GM19035 (cell line): Measurements from ENCODE around the gene PRDX5.
"Not testable (repeated sequence)": the region's sequence is repeated elsewhere in the genome, so short reads cannot be mapped to it uniquely, and the experiment has no call there.

ENCODE experiments used
- ATAC-seq: cut with Tn5 transposase; IDR thresholded peaks from one replicate; pipeline ENCODE4 v1.9.1; 2021; ENCODE audit not compliant: unreplicated experiment

The PRDX5 gene

GRCh38 chr11:64305075-64305690 lies 12.7 kb upstream of the PRDX5 start, which contains the start of gene ESRRA:
ESRRA (plus strand) TSS chr11:64305524; CDS start chr11:64307180, 1,656 bp downstream.
- peak; percentile 70 for ATAC-seq

GRCh38 chr11:64305691-64306562 lies 12.0 kb upstream of the PRDX5 start:
- peak; percentile 25 for ATAC-seq

GRCh38 chr11:64306563-64306875 lies 11.4 kb upstream of the PRDX5 start:
- no peak for ATAC-seq

GRCh38 chr11:64306876-64307622 lies 10.9 kb upstream of the PRDX5 start:
- no peak for ATAC-seq

- not testable (repeated sequence) for ATAC-seq
These were observed 10.1 kb upstream of the PRDX5 start for GRCh38 chr11:64307795-64308194.

- no peak for ATAC-seq
These were observed 5.0 kb upstream of the PRDX5 start for GRCh38 chr11:64312947-64313346.

DNA sequence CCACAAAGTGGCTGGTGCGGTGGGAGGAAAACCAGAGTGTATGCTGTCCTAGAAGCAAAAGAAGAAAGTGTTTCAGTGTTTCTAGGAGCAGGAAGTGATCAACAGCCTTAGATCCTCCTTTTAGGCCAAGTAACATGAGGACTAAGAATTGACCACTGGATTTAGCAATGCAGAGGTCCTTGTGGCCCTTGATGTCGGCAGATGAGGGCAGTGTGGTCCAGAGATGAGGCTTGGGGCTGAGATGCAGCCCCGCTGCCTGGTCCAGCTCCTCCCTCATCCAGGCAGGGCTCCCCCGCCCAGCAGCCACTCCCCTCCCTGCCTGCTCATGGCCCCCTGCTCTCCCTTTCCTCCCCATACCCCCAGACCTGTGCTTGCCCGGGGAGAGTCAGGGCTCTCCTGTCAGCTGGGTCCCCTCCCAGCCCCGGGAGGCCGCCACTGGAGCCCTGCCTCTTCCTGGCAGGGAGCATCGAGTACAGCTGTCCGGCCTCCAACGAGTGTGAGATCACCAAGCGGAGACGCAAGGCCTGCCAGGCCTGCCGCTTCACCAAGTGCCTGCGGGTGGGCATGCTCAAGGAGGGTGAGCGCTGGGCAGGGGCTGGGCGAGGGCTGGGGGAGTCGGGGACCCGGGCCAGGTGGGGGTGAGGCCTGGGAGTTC lies 4.3 kb upstream of the PRDX5 start:
- no peak for ATAC-seq

DNA sequence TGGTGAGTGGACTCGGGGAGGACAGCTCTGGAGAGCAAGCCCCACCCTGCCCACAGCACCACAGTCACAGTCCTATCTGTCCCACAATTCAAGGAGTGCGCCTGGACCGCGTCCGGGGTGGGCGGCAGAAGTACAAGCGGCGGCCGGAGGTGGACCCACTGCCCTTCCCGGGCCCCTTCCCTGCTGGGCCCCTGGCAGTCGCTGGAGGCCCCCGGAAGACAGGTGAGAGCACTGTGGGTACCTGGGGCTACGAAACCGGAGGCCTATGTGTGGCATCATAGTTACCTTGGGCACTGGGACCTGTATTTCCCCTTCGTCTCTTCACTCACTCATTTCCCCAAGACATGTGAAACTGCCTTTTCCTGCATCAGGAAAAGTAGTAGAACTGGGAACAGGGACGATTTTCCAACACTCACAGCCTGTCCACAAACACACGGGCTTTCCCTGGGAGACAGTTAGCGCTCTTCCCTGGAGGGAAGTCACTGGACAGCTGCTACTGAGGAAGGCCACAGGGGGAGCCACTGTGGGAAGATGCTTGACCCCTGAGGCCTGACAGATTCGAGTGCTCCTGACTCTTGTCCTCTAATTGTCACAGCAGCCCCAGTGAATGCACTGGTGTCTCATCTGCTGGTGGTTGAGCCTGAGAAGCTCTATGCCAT lies 3.6 kb upstream of the PRDX5 start:
- ATAC-seq, result no peak

GRCh38 chr11:64314805-64315561 lies 2.9 kb upstream of the PRDX5 start:
- no peak for ATAC-seq

GRCh38 chr11:64315667-64316526 lies 2.0 kb upstream of the PRDX5 start:
- ATAC-seq, result not testable (repeated sequence)

DNA sequence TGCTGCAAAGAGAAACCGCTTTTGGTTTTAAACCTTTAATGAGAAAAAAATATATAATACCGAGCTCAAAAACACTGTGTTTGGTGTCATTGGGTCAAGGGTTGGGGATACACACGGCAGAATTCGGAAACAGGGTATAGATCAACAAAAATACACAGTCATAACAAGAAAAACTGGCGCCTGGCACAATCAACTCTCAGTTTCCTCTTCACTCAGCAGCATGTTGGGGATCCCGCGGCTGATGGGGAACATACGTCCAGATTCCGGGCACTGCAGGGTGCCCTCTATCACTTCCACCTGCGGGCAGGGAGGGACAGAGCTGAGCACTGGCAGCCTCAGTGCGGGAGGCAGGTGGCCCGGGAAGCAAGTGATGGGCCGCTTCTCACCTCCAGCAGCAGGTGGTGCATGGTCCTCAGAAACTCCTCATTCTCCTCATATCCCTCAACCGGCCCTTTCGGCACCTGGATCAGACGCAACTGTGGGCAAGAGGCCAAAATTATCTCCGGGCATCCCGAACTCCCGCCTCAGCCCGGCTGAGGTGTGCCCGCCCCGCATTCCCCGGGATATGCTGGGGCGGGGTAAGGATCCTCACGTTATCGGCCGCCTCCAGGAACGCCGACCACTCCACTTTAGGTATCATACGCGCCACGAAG lies 1.1 kb upstream of the PRDX5 start:
- peak; percentile 4 for ATAC-seq

DNA sequence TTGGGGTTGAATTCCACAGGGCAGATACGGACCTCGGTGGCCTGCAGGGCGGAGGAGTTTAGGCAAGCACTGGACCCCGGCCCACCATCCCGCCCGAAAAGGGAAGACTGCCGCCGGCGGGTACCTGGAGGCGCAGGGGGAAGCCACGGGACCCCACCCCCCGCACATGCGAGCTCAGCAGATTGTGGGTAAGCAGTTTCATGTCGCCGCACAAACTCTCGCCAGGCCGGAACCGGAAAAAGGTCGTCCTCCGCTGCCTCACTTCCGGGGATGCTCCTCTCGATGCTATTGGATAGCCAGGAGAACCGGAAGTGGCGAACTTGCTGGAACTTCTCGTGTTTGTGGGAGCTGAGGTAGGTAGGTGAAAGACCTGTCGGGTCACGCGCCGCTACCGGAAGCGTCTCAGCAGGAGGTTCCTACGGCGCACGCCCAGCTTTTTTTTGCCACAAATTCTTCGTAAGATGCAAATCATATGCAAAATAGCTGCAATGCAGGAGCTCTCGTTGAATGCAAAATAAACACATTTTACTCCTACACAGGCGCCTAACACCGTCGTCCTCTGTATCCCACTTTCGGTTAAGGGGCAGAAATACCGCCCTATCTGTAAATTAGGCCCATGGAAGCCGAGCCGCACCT lies 478 bp upstream of the PRDX5 start, which contains the start of gene TRMT112:
TSS of gene TRMT112 (minus strand) at position 235 of the 636 bp plus-strand sequence. CDS start at position 202, 33 bp downstream.
- peak; percentile 66 for ATAC-seq

DNA sequence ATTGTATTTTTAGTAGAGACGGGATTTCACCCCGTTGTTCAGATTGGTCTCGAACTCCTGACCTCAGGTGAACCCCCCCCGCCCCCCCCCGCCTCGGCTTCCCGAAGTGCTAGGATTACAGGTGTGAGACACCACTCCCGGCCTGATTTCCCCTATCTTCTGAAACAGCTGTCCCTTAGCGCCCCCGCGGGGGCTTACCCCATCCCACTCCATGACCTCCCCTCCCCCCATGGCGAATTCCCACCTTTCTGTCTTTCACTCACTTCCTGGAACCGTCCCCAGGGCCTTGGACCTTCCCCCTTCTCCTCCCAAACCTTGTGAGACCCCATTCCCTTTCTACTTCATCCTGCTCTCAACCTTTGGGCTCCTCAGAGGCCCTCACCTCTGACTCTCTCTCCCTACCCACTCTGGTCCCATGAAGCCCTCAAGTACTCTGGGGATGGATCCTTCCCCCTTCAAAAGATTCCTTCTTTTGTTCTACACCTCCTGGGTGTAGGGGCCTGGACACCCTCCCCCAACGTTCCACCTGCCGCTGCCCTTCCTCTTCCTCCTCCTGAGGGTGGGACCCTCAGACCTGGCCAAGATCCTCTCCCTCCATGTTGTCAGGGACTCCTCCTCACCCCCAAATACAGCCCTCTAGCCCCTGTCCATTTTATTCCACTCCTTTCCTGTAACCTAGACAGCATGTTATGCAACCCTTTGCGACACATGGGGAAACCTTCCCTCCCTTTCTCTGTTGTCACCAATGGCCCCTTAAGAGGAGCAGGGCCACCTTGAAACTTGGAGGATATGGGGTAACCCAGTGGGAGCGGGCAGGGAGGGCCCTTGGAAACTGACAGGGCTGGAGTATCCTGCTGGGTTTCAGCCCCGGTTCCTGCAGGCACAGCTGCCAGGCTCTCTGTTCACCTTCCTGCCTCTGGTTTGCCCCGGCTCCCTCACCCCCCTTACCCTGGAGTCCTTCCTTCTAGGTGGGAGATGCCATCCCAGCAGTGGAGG lies 1.1 kb downstream of the PRDX5 start:
- no peak for ATAC-seq

GRCh38 chr11:64320556-64320955 lies 2.6 kb downstream of the PRDX5 start:
- no peak for ATAC-seq

DNA sequence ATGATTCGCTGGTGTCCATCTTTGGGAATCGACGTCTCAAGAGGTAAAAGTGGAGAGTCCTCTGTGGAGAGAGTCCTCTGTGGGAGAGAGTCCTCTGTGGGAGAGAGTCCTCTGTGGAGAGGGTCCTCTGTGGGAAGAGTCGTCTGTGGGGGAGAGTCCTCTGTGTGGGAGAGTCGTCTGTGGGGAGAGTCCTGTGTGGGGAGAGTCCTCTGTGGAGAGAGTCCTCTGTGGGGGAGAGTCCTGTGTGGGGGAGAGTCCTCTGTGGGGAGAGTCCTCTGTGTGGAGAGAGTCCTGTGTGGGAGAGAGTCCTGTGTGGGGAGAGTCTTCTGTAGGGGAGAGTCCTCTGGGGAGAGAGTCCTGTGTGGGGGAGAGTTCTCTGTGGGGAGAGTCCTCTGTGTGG lies 3.1 kb downstream of the PRDX5 start:
- ATAC-seq, result no peak

GRCh38 chr11:64321533-64321932 lies 3.6 kb downstream of the PRDX5 start:
- ATAC-seq, result no peak

DNA sequence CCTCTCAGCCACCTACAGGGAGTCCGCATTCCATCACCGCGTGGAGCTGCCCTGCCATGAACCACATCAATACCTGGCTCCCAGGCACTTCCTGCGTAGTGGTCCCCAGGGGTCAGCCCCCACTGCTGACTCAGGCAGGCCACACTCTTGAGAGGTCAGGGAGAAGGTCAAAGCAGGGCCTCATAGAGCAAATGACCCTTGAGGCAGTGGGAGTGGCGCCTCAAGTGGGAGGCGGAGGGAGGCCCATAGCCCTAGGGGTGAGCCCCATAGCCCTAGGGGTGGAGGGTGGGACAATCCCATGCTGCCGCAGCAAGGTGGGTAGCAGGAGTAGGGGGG lies 5.0 kb downstream of the PRDX5 start:
- no peak for ATAC-seq
